PC-9 (cell line): Measurements from ENCODE around the gene NOL6.

ENCODE experiments used
- EZH2 ChIP-seq: fragments of 200-600 bp; sonication (generic); IDR thresholded peaks from 2 replicates; pipeline ENCODE4 v1.8.0; 2017; ENCODE audit warnings: antibody characterized with exemption, low read depth
- TF ChIP-seq, protein P1 (sequence below): fragments of 200-600 bp; sonication (generic); conservative IDR thresholded peaks from 2 replicates; pipeline ENCODE4 v1.6.1; 2017; ENCODE audit warnings: mixed run types, antibody characterized with exemption, mild to moderate bottlenecking, moderate library complexity

DNA sequence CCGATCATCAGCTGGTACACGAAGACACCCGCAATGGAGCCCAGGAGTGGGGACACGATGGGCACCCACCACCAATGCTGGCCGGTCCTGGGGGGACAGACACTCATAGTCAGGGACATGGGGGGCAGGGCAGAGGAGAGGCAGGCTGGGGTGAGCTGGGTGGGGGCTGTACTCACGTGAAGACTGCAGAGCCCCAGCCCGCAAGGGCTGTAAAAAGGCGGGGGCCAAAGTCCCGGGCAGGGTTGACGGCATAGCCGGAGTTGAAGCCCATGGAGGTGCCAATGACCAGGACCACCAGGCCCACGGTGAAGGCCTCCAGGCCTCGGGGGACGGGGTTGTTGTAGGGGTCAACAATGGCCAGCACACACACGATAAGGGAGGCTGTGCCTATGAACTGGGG is 31.6 kb downstream of the NOL6 start:
- TF ChIP-seq EZH2: no peak
- TF ChIP-seq, protein P1, sequence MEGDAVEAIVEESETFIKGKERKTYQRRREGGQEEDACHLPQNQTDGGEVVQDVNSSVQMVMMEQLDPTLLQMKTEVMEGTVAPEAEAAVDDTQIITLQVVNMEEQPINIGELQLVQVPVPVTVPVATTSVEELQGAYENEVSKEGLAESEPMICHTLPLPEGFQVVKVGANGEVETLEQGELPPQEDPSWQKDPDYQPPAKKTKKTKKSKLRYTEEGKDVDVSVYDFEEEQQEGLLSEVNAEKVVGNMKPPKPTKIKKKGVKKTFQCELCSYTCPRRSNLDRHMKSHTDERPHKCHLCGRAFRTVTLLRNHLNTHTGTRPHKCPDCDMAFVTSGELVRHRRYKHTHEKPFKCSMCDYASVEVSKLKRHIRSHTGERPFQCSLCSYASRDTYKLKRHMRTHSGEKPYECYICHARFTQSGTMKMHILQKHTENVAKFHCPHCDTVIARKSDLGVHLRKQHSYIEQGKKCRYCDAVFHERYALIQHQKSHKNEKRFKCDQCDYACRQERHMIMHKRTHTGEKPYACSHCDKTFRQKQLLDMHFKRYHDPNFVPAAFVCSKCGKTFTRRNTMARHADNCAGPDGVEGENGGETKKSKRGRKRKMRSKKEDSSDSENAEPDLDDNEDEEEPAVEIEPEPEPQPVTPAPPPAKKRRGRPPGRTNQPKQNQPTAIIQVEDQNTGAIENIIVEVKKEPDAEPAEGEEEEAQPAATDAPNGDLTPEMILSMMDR: no peak
